ENCODE data around the gene RBM23. TPM values are rescaled to one million over a fixed set of nuclear protein-coding genes. Genes with fewer than 3 reads are reported as not detected.
A peak's percentile ranks its signal among the peaks of the same experiment; 100 is the strongest.

RBM23 gene
- total and polyA plus RNA-seq, 2 of the 8 experiments (the other 6 are each of a cell fraction or from before 2014, with no cell fraction given), result 41.2 to 43.3 TPM

- H3K4me2 ChIP-seq (ENCODE audit: insufficient read depth in 1 of 2, low read depth in 2 of 2, low read length in 2 of 2), result peak overlapping the region; percentile 89 to 91
- H3K14ac ChIP-seq (ENCODE audit: insufficient read length), result peak overlapping the region; percentile 48
- peaks cover 0 to 7% (median 3%) of the 10 kb centered on the region in 4 experiments; a peak in 5 of 7 replicates for H3K4me1 ChIP-seq (replicated peaks in 1 of 4; ENCODE audit: control insufficient read depth in 3 of 4, insufficient read depth in 4 of 4, low read length in 3 of 4)
- H2BK120ac ChIP-seq (replicated peaks; ENCODE audit: low read depth, low read length), result no peak overlapping the region
- ChIA-PET POLR2A (ENCODE audit: partially characterized antibody) (interaction anchor here (0.7 to 4.1 kb wide), 23 partner anchors 9 to 175 kb away, joined by 3 to 67 read pairs (median 4); partner anchors contain the start of genes ACIN1, AJUBA, C14orf119 and HAUS4), CTCF (ENCODE audit: partially characterized antibody) (interaction anchor here (0.6 to 5.0 kb wide), 10 partner anchors 11 to 1031 kb away, joined by 3 to 40 read pairs (median 3); no protein-coding TSS in a partner anchor)
- H2AFZ ChIP-seq (ENCODE audit: low read length), result no peak overlapping the region; the same call in 1 of the 2 replicates
- H2BK5ac ChIP-seq (ENCODE audit: low read depth, low read length), result peak overlapping the region; percentile 98; the same call in 1 of the 2 replicates
- H2BK12ac ChIP-seq (ENCODE audit: low read depth, low read length), result no peak overlapping the region
- no peak overlapping the region for H3K56ac ChIP-seq (replicated peaks; ENCODE audit: insufficient read length, low read depth, low read length)
- 19% methylated on average over 10 of the region's 10 CpGs; no CpG with 5 or more reads in 1 of the 2 experiments for WGBS, 2 experiments (ENCODE audit: extremely low coverage in 1 of 2, insufficient coverage in 1 of 2, insufficient read length in 1 of 2, insufficient replicate concordance in 2 of 2, low coverage in 1 of 2, low lambda C conversion rate in 2 of 2, missing lambda C conversion rate in 1 of 2)
- H3K4me3 ChIP-seq (ENCODE audit: extremely low read depth in 1 of 4, insufficient read depth in 2 of 4, low read depth in 3 of 4, low read length in 4 of 4), result peak overlapping the region; percentile 34 to 56 (median 52)
- no peak overlapping the region for H2BK20ac ChIP-seq (ENCODE audit: low read length)
- no peaks in the 10 kb centered on the region for H3K9me3 ChIP-seq (ENCODE audit: insufficient read depth in 2 of 2, low read depth in 1 of 2, low read length in 1 of 2)
- H3K79me1 ChIP-seq (ENCODE audit: low read depth, low read length), result no peaks in the 10 kb centered on the region
- H4K8ac ChIP-seq (ENCODE audit: extremely low read depth, insufficient read depth, low read length), result no peak overlapping the region
- H3K27me3 ChIP-seq (replicated peaks in 1 of 4; ENCODE audit: control insufficient read depth in 3 of 4, extremely low read depth in 1 of 4, insufficient read depth in 3 of 4, low read length in 3 of 4), result no peaks in the 10 kb centered on the region; a peak in 1 of 7 replicates
- peak overlapping the region; percentile 2 to 72 (median 40); a peak in 6 of 7 replicates for H3K9ac ChIP-seq (replicated peaks in 1 of 4; ENCODE audit: extremely low read depth in 1 of 4, low read depth in 3 of 4, low read length in 3 of 4)
- H4K20me1 ChIP-seq (replicated peaks in 1 of 2; ENCODE audit: control insufficient read depth in 1 of 2, insufficient read depth in 2 of 2, low read length in 2 of 2), result no peaks in the 10 kb centered on the region
- peaks cover 20 to 48% (median 33%) of the 10 kb centered on the region in 4 experiments for H3K36me3 ChIP-seq (ENCODE audit: control insufficient read depth in 2 of 4, insufficient read depth in 4 of 4, low read length in 3 of 4)
- peak overlapping the region; percentile 39; the same call in 1 of the 2 replicates for H3K18ac ChIP-seq (ENCODE audit: extremely low read depth, low read length)
- FAIRE-seq, result no peak
- peak overlapping the region; percentile 91 for H4K5ac ChIP-seq (ENCODE audit: insufficient read length, low read depth, low read length)
- H4K91ac ChIP-seq (replicated peaks; ENCODE audit: insufficient read length, low read length), result no peak overlapping the region
- peak overlapping the region; percentile 97 for H3K4ac ChIP-seq (replicated peaks; ENCODE audit: insufficient read length, low read depth, low read length)
- no peak overlapping the region for H2AK5ac ChIP-seq (ENCODE audit: low read depth, low read length)
- peaks cover 0 to 18% of the 10 kb centered on the region in 2 experiments; a peak in 2 of 4 replicates for H3K79me2 ChIP-seq (ENCODE audit: control insufficient read depth in 1 of 2, insufficient read depth in 2 of 2, low read length in 2 of 2)
- TF ChIP-seq SIX5 (IDR thresholded peaks at IDR 0.05; ENCODE audit: low read depth, low read length), result no peak
- no peak for TF ChIP-seq TCF12 (IDR thresholded peaks at IDR 0.05; ENCODE audit: low read depth, low read length)
- TF ChIP-seq CHD2 (IDR thresholded peaks at IDR 0.05; ENCODE audit: low read length), result no peak
- peak; percentile 22 for TF ChIP-seq ASH2L (IDR thresholded peaks at IDR 0.05; ENCODE audit: low read length)
- no peak overlapping the region for H2BK15ac ChIP-seq (ENCODE audit: low read length)
- DNase-seq (ENCODE audit: low read depth in 1 of 2, low spot score in 2 of 2), result no peak
- peak overlapping the region; percentile 77 for H3K27ac ChIP-seq (ENCODE audit: low read depth, low read length)
- H3K23me2 ChIP-seq (ENCODE audit: low read depth, low read length), result peaks cover 4% of the 10 kb centered on the region; the same call in 1 of the 2 replicates
- H3K23ac ChIP-seq (ENCODE audit: insufficient read length), result no peak overlapping the region
Observed at GRCh38 chr14:22919601-22919921, 612 bp upstream of the RBM23 start.
